Endodermal cell (in vitro differentiated cells): ENCODE measurements around the gene TMEM259. TPM values are rescaled to one million over a fixed set of nuclear protein-coding genes. Genes with fewer than 3 reads are reported as not detected.

Experiments
- DNase-seq: peaks from one replicate; pipeline ENCODE4 v3.0.0-alpha.2; 2017
- H3K27ac ChIP-seq: 2 replicates; pipeline ENCODE4 v1.5.1; 2013; ENCODE audit warnings: mild to moderate bottlenecking, low read depth, low read length, moderate library complexity
- H3K27me3 ChIP-seq: 2 replicates; pipeline ENCODE4 v1.6.1; 2013; ENCODE audit warnings: mild to moderate bottlenecking, low read length, moderate library complexity; ENCODE audit not compliant: insufficient read depth, control insufficient read depth, poor library complexity, severe bottlenecking
- H3K36me3 ChIP-seq: 2 replicates; pipeline ENCODE4 v1.7.0; 2013; ENCODE audit warnings: mild to moderate bottlenecking, low read length, moderate library complexity; ENCODE audit not compliant: control insufficient read depth, insufficient read depth
- H3K4me1 ChIP-seq: one replicate; pipeline ENCODE4 v1.7.0; 2013; ENCODE audit warnings: low read length; ENCODE audit not compliant: control insufficient read depth, insufficient read depth
- H3K4me3 ChIP-seq: 2 replicates; pipeline ENCODE4 v1.5.1; 2013; ENCODE audit warnings: mild to moderate bottlenecking, low read length, moderate library complexity
- H3K9ac ChIP-seq: 2 replicates; pipeline ENCODE4 v1.6.1; 2013; ENCODE audit warnings: mild to moderate bottlenecking, low read length, moderate library complexity; ENCODE audit not compliant: poor library complexity, severe bottlenecking; ENCODE audit errors: extremely low read depth
- H3K9me3 ChIP-seq: 2 replicates; pipeline ENCODE4 v1.6.1; 2013; ENCODE audit warnings: mild to moderate bottlenecking, low read length, moderate library complexity; ENCODE audit not compliant: control insufficient read depth
- H3K27ac Mint-ChIP-seq: 2 replicates; pipeline ENCODE4 v1.8.0; 2020; ENCODE audit warnings: mixed read lengths
- H3K27me3 Mint-ChIP-seq: 2 replicates; pipeline ENCODE4 v1.8.0; 2021; ENCODE audit warnings: mild to moderate bottlenecking, mixed read lengths; ENCODE audit not compliant: insufficient read depth
- H3K36me3 Mint-ChIP-seq: 2 replicates; pipeline ENCODE4 v1.8.0; 2020; ENCODE audit warnings: low read depth, mixed read lengths
- H3K4me1 Mint-ChIP-seq: 2 replicates; pipeline ENCODE4 v1.8.0; 2020; ENCODE audit warnings: mixed read lengths
- H3K4me3 Mint-ChIP-seq: 2 replicates; pipeline ENCODE4 v1.8.0; 2020; ENCODE audit warnings: mild to moderate bottlenecking, moderate library complexity, mixed read lengths
- H3K9me3 Mint-ChIP-seq: 2 replicates; pipeline ENCODE4 v1.8.0; 2020; ENCODE audit warnings: mild to moderate bottlenecking, mixed read lengths
- WGBS, 2 experiments: methylation state at CpG; one replicate each; pipeline versions ENCODE4 v1.1.5 to v1.1.7; 2013; ENCODE audit warnings: missing lambda C conversion rate in 2 of 2, mixed read lengths in 1 of 2; ENCODE audit not compliant: insufficient coverage in 1 of 2, insufficient read length in 1 of 2; 5-methylcytosine and 5-hydroxymethylcytosine counted together
- long read RNA-seq, 4 experiments: library from polyadenylated mRNA in 2 of 4; library from RNA in 1 of 4; library from capped mRNA in 1 of 4; stranded (forward) in 3 of 4; unstranded in 1 of 4; transcript quantifications; one replicate each; pipeline ENCODE4 v2.0.0, GENCODE V29; 2020 to 2021; ENCODE audit warnings: inconsistent platforms in 1 of 4
- polyA plus RNA-seq, 2 experiments: library from polyadenylated mRNA; stranded (reverse); fragments of 50-300 nt; gene quantifications; one replicate each; pipeline ENCODE4 v1.2.3, GENCODE V29; 2013
- total RNA-seq, 2 donors: library from RNA; stranded (reverse); fragmentation: NEBNext Ultra II Directional in 1 of 2; extraction: Animal tissue kit (Norgen Biotek cat#: 25700) in 1 of 2; gene quantifications; 2 replicates in 1 of 2; 3 replicates in 1 of 2; pipeline ENCODE4 v1.2.1, GENCODE V29; 2021
- TF ChIP-seq, protein P1 (sequence below): fragments of 200-600 bp; sonication (generic); conservative IDR thresholded peaks from 2 replicates; pipeline ENCODE4 v1.5.0; 2021; ENCODE audit warnings: antibody characterized with exemption, mild to moderate bottlenecking

Gene TMEM259
- 100 to 1,000 TPM; 157 to 176 TPM for total RNA-seq
- polyA plus RNA-seq (2013, experiment 1 of 2), result 146 TPM
- 122 TPM for polyA plus RNA-seq (2013, experiment 2 of 2)
- long read RNA-seq, experiment 1, transcript TMEM259-208 (1 exons, 1,637 nt), result minor isoform, 10 of 41 reads
- long read RNA-seq, experiment 1, transcript TMEM259-202 (11 exons, 2,748 nt), result major isoform, 11 of 41 reads
- long read RNA-seq, experiment 1, partial matches to known transcripts, result 16 of 41 reads
- long read RNA-seq, experiment 1, other reads (novel, unspliced or antisense), result 4 of 41 reads
- long read RNA-seq, experiment 2, transcript TMEM259-202 (11 exons, 2,748 nt), result major isoform, 200 of 547 reads
- long read RNA-seq, experiment 2, partial matches to known transcripts, result 27 of 547 reads
- long read RNA-seq, experiment 2, other reads (novel, unspliced or antisense), result 310 of 547 reads
- long read RNA-seq, experiment 3, transcript TMEM259-208 (1 exons, 1,637 nt), result minor isoform, 9 of 38 reads
- long read RNA-seq, experiment 3, transcript TMEM259-202 (11 exons, 2,748 nt), result major isoform, 10 of 38 reads
- long read RNA-seq, experiment 3, partial matches to known transcripts, result 11 of 38 reads
- long read RNA-seq, experiment 3, other reads (novel, unspliced or antisense), result 8 of 38 reads
- long read RNA-seq, experiment 4, result 0 reads

DNA sequence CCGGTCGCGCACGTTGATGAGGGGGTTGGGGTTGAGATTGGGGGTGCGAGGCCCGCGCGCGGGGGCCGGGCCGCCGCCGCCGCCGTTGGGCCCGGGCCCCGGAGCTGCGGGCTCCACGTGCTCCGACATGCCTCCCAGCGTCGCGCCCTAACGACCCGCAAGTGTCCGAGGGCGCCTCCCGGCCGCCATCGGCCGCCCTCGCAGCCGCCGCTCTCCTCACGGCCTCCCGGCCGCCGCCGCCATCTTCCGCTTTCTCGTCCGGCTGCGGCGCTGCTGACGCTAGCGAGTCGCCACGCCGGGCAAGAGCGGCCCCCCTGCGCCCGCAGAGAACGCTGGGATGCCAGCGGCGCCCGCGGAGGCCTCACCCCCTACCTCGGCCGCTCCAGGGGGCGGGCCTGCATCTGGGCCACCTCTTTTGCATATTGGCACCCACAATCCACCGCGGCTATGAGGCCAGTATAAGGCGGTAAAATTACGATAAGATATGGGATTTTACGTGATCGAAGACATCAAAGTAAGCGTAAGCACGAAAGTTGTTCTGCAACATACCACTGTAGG lies at the start of gene TMEM259:
TMEM259 (minus strand) TSS at position 256 of the 558 bp plus-strand sequence; CDS start at position 129, 127 bp downstream.
- peak within 1 kb of the TSS; percentile 100 for H3K27ac Mint-ChIP-seq
- 0% methylated on average over 49 to 66 of the region's 68 CpGs for WGBS, 2 experiments
- peak within 1 kb of the TSS; percentile 92 for H3K4me3 ChIP-seq
- H3K4me3 Mint-ChIP-seq, result peak within 1 kb of the TSS; percentile 89
- H3K9ac ChIP-seq, result peak within 1 kb of the TSS; percentile 93
- no peaks in the 10 kb centered on the region for H3K36me3 Mint-ChIP-seq
- peaks cover 8% of the 10 kb centered on the region for H3K36me3 ChIP-seq
- DNase-seq, result peak; percentile 97
- peaks cover 7% of the 10 kb centered on the region for H3K4me1 Mint-ChIP-seq
- peaks cover 13% of the 10 kb centered on the region for H3K4me1 ChIP-seq
- TF ChIP-seq, protein P1, sequence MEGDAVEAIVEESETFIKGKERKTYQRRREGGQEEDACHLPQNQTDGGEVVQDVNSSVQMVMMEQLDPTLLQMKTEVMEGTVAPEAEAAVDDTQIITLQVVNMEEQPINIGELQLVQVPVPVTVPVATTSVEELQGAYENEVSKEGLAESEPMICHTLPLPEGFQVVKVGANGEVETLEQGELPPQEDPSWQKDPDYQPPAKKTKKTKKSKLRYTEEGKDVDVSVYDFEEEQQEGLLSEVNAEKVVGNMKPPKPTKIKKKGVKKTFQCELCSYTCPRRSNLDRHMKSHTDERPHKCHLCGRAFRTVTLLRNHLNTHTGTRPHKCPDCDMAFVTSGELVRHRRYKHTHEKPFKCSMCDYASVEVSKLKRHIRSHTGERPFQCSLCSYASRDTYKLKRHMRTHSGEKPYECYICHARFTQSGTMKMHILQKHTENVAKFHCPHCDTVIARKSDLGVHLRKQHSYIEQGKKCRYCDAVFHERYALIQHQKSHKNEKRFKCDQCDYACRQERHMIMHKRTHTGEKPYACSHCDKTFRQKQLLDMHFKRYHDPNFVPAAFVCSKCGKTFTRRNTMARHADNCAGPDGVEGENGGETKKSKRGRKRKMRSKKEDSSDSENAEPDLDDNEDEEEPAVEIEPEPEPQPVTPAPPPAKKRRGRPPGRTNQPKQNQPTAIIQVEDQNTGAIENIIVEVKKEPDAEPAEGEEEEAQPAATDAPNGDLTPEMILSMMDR, result no peak
- H3K27ac ChIP-seq, result peak within 1 kb of the TSS; percentile 99
- no peaks in the 10 kb centered on the region for H3K9me3 ChIP-seq
- no peaks in the 10 kb centered on the region for H3K27me3 ChIP-seq
- H3K9me3 Mint-ChIP-seq, result no peaks in the 10 kb centered on the region
- H3K27me3 Mint-ChIP-seq, result peaks cover 1% of the 10 kb centered on the region

DNA sequence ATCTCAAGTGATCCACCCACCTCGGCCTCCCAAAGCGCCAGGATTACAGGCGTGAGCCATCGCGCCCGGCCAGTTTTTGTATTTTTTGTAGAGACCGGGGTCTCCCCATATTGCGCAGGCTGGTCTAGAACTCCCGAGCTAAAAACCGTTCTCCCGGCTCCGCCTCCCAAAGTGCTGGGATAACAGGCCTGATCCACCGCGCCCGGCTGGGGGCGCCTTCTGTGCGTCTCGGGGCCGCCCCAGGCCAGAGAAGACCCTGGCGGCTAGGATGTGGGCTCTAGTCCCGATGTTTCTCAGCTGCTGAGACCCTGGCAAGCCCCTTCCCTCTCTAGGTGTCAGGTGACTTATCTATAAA lies 49.6 kb upstream of the TMEM259 start:
- 17 to 22% methylated on average over 21 of the region's 21 CpGs for WGBS, 2 experiments
- Mint-ChIP-seq H3K9me3 (no peaks in the 10 kb centered on the region), H3K4me3 (no peak overlapping the region), H3K4me1 (no peaks in the 10 kb centered on the region), H3K27ac (no peak overlapping the region), H3K27me3 (peaks cover 56% of the 10 kb centered on the region), H3K36me3 (peaks cover 1% of the 10 kb centered on the region)
- Histone ChIP-seq H3K9me3 (no peaks in the 10 kb centered on the region), H3K36me3 (no peaks in the 10 kb centered on the region), H3K9ac (no peak overlapping the region), H3K27ac (no peak overlapping the region), H3K27me3 (peaks cover 69% of the 10 kb centered on the region), H3K4me1 (peaks cover 5% of the 10 kb centered on the region), H3K4me3 (no peak overlapping the region)
- DNase-seq, result peak; percentile 82
- TF ChIP-seq, protein P1, result peak; percentile 60

DNA sequence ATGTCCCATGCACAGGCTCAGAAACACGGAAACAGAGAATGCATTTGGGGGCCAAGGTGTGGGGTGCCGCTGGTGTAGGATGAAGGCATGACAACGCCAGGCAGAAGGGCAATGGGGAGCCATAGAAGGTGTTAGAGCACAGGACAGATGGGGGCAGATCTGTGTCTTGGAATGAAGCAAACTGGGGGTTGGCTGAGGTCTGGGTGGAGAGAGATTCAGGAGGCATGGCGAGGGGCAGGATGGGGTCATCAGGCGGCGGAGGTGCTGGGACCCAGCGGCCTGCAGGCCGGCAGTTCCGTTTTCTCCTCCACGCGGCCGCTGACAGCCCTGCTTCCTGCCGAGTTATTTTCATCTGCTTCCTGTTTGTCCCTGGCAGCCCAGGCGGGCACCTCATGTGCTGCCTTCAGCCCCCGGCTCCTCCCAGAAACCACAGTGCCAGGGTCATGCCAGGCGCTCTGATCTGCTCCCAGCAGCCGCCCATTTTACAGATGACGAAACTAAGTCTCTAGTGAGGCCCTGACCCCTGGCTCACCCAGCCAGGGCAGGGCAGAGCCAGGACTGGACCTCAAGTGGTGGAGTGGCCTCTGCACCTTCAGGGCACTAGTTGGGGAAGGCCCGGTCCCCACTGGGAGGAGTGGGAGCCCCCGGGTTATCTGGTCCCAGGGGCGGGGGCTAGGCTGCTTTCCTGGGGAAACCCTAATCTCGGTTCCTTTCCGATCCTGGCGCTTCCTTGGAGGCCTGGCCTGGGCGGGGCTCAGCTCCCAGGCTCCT lies 48.3 kb upstream of the TMEM259 start:
- TF ChIP-seq, protein P1, result no peak
- Histone ChIP-seq H3K27ac (no peak overlapping the region), H3K9me3 (no peaks in the 10 kb centered on the region), H3K36me3 (no peaks in the 10 kb centered on the region), H3K27me3 (peaks cover 78% of the 10 kb centered on the region), H3K4me3 (no peak overlapping the region), H3K4me1 (peaks cover 5% of the 10 kb centered on the region), H3K9ac (no peak overlapping the region)
- H3K27ac Mint-ChIP-seq, result no peak overlapping the region
- 91 to 92% methylated on average over 19 to 25 of the region's 25 CpGs for WGBS, 2 experiments
- no peaks in the 10 kb centered on the region for H3K9me3 Mint-ChIP-seq
- no peak for DNase-seq
- peaks cover 4% of the 10 kb centered on the region for H3K4me1 Mint-ChIP-seq
- H3K36me3 Mint-ChIP-seq, result no peaks in the 10 kb centered on the region
- peaks cover 63% of the 10 kb centered on the region for H3K27me3 Mint-ChIP-seq
- no peak overlapping the region for H3K4me3 Mint-ChIP-seq
